SK-N-SH (cell line): ENCODE results near the gene LTBP2. TPM values are rescaled to one million over a fixed set of nuclear protein-coding genes. Genes with fewer than 3 reads are reported as not detected.

ENCODE experiments used
- CTCF ChIA-PET: fragments of 300-600, 350-600 bp; formaldehyde crosslinking; extraction: SDS; loops from one replicate; lab custom pipeline; 2021; lab: Yijun Ruan, JAX
- POLR2A ChIA-PET: fragments of 350-600 bp; sonication (Branson Sonifier 250); formaldehyde crosslinking; extraction: SDS; loops from one replicate; lab custom pipeline; 2020; ENCODE audit warnings: antibody characterized with exemption, inconsistent platforms; lab: Yijun Ruan, JAX
- DNase-seq: peaks from one replicate; pipeline ENCODE4 v3.0.0; 2012
- H2AFZ ChIP-seq: fragments of 200-600 bp; sonication (generic); 2 replicates; pipeline ENCODE4 v1.8.1; 2016; ENCODE audit warnings: antibody characterized with exemption, mild to moderate bottlenecking, low read depth
- H3F3A ChIP-seq: fragments of 200-600 bp; sonication (generic); replicated peaks from 2 replicates; pipeline ENCODE3; 2016; ENCODE audit warnings: antibody characterized with exemption, mild to moderate bottlenecking; ENCODE audit not compliant: insufficient read depth
- H3K27ac ChIP-seq, 2 experiments: fragments of 200-500 bp in 1 of 2; fragments of 200-600 bp in 1 of 2; sonication (Bioruptor generic) in 1 of 2; sonication (generic), shearing (Covaris generic) in 1 of 2; 2 replicates each; pipeline versions ENCODE4 v1.5.1 to v1.6.1; 2014 to 2016; ENCODE audit warnings: low read depth in 2 of 2, inconsistent platforms in 1 of 2, low read length in 1 of 2, mild to moderate bottlenecking in 1 of 2, mixed read lengths in 1 of 2
- H3K27me3 ChIP-seq: fragments of 200-600 bp; sonication (generic), shearing (Covaris generic); 2 replicates; pipeline ENCODE4 v1.6.1; 2016; ENCODE audit warnings: mixed run types; ENCODE audit not compliant: insufficient read depth
- H3K36me3 ChIP-seq, 2 experiments: fragments of 200-500 bp in 1 of 2; fragments of 200-600 bp in 1 of 2; sonication (Bioruptor generic) in 1 of 2; sonication (generic) in 1 of 2; replicated peaks in 1 of 2; 2 replicates each; pipeline versions ENCODE3 to v1.5.1; 2014 to 2016; ENCODE audit warnings: low read length in 1 of 2, mild to moderate bottlenecking in 1 of 2; ENCODE audit not compliant: insufficient read depth in 2 of 2, control insufficient read depth in 1 of 2
- H3K4me1 ChIP-seq, 2 experiments: fragments of 200-500 bp in 1 of 2; fragments of 200-600 bp in 1 of 2; sonication (Bioruptor generic) in 1 of 2; sonication (generic), shearing (Covaris generic) in 1 of 2; 2 replicates each; pipeline versions ENCODE4 v1.5.1 to v1.6.1; 2014 to 2016; ENCODE audit warnings: low read depth in 1 of 2, low read length in 1 of 2, mixed run types in 1 of 2; ENCODE audit not compliant: insufficient read depth in 2 of 2, control insufficient read depth in 1 of 2
- H3K4me2 ChIP-seq: fragments of 200-600 bp; sonication (generic), shearing (Covaris generic); 2 replicates; pipeline ENCODE4 v1.6.1; 2017; ENCODE audit warnings: mixed run types
- H3K4me3 ChIP-seq, 2 experiments: fragments of 200-500 bp in 1 of 2; fragments of 200-600 bp in 1 of 2; sonication (Bioruptor generic) in 1 of 2; sonication (generic), shearing (Covaris generic) in 1 of 2; 2 replicates each; pipeline versions ENCODE4 v1.5.1 to v1.8.1; 2014 to 2016; ENCODE audit warnings: low read depth in 2 of 2, inconsistent platforms in 1 of 2, low read length in 1 of 2, mild to moderate bottlenecking in 1 of 2, mixed read lengths in 1 of 2, moderate library complexity in 1 of 2
- H3K79me2 ChIP-seq: fragments of 200-600 bp; sonication (generic); 2 replicates; pipeline ENCODE4 v1.8.1; 2017; ENCODE audit warnings: mild to moderate bottlenecking; ENCODE audit not compliant: insufficient read depth
- H3K9ac ChIP-seq: fragments of 200-600 bp; sonication (generic); 2 replicates; pipeline ENCODE4 v1.6.1; 2017; ENCODE audit warnings: mixed run types
- H3K9me2 ChIP-seq: fragments of 200-600 bp; sonication (generic); 2 replicates; pipeline ENCODE4 v1.6.1; 2017; ENCODE audit warnings: mixed run types
- H3K9me3 ChIP-seq: fragments of 200-600 bp; sonication (generic); 2 replicates; pipeline ENCODE4 v1.6.1; 2017; ENCODE audit warnings: mixed run types, mild to moderate bottlenecking, moderate library complexity
- H4K20me1 ChIP-seq: fragments of 200-600 bp; sonication (generic); 2 replicates; pipeline ENCODE4 v1.6.1; 2017; ENCODE audit warnings: mild to moderate bottlenecking, mixed run types; ENCODE audit not compliant: insufficient read depth
- CTCF ChIP-seq: fragments of 200-600 bp; sonication (generic); IDR thresholded peaks from 2 replicates; pipeline ENCODE4 v1.6.1; 2017; ENCODE audit warnings: antibody characterized with exemption, mild to moderate bottlenecking, moderate library complexity
- EP300 ChIP-seq, 2 experiments: IDR thresholded peaks; 2 replicates each; pipeline versions ENCODE4 v1.4.0 to v1.6.1; 2012; ENCODE audit warnings: borderline replicate concordance in 1 of 2, low read depth in 1 of 2, low read length in 1 of 2
- EZH2phosphoT487 ChIP-seq: fragments of 200-600 bp; sonication (generic); IDR thresholded peaks from 2 replicates; pipeline ENCODE4 v1.6.1; 2017; ENCODE audit warnings: low read depth, mixed run types, mild to moderate bottlenecking, antibody characterized with exemption, moderate library complexity, borderline replicate concordance
- MAX ChIP-seq: IDR thresholded peaks from 2 replicates; pipeline ENCODE4 v1.4.0; 2012; ENCODE audit warnings: low read depth
- MXI1 ChIP-seq: IDR thresholded peaks from 2 replicates; pipeline ENCODE4 v1.6.1; 2012; ENCODE audit warnings: mild to moderate bottlenecking, low read depth, low read length, improper control_type of control experiment
- NRF1 ChIP-seq: IDR thresholded peaks from 2 replicates; pipeline ENCODE4 v1.6.1; 2012; ENCODE audit warnings: low read depth, mild to moderate bottlenecking, low read length
- RAD21 ChIP-seq: IDR thresholded peaks from 2 replicates; pipeline ENCODE4 v1.6.1; 2012; ENCODE audit warnings: mild to moderate bottlenecking, low read length
- SMC3 ChIP-seq: IDR thresholded peaks from 2 replicates; pipeline ENCODE4 v1.6.1; 2012; ENCODE audit warnings: low read depth, low read length, improper control_type of control experiment
- TAF1 ChIP-seq: IDR thresholded peaks from 2 replicates; pipeline ENCODE4 v1.6.1; 2012; ENCODE audit warnings: low read depth, mild to moderate bottlenecking, low read length, moderate library complexity, borderline replicate concordance
- WGBS: methylation state at CpG from one replicate; pipeline ENCODE4 v1.1.6; 2017; ENCODE audit warnings: low lambda C conversion rate; 5-methylcytosine and 5-hydroxymethylcytosine counted together
- polyA plus RNA-seq, 3 experiments: library from polyadenylated mRNA; depleted of rRNA; stranded (reverse); fragments of >200 nt; gene quantifications; 2 replicates each; pipeline ENCODE4 v1.2.3, GENCODE V29; 2012
- TF ChIP-seq, protein P1 (sequence below): IDR thresholded peaks from 2 replicates; pipeline ENCODE4 v1.6.1; 2012; ENCODE audit warnings: mild to moderate bottlenecking, low read depth, low read length, moderate library complexity

LTBP2 gene
- polyA plus RNA-seq, 1 of the 3 experiments (the other 2 are of a cell fraction) = 58.8 TPM

- Histone ChIP-seq H3K27ac (no peak overlapping the region), H3K4me1 (peaks cover 0 to 4% of the 10 kb centered on the region in 2 experiments; a peak in 1 of 4 replicates), H3K9me3 (no peaks in the 10 kb centered on the region), H3K9me2 (no peaks in the 10 kb centered on the region), H3K4me3 (peak overlapping the region in 1 of 2 experiments; percentile 43; a peak in 1 of 4 replicates), H3F3A (peaks cover 6% of the 10 kb centered on the region), H4K20me1 (no peaks in the 10 kb centered on the region), H3K36me3 (peaks cover 20 to 53% of the 10 kb centered on the region in 2 experiments), H2AFZ (no peak overlapping the region), H3K9ac (no peak overlapping the region), H3K4me2 (no peak overlapping the region), H3K79me2 (no peaks in the 10 kb centered on the region), H3K27me3 (no peaks in the 10 kb centered on the region)
- peak; percentile 94 for TF ChIP-seq SMC3
- peak; percentile 17; the same call in 1 of the 2 replicates for TF ChIP-seq NRF1
- TF ChIP-seq TAF1 = no peak
- TF ChIP-seq EZH2phosphoT487 = no peak
- peak; percentile 83 for TF ChIP-seq CTCF
- TF ChIP-seq MAX = no peak
- TF ChIP-seq RAD21 = peak; percentile 97
- TF ChIP-seq, protein P1, sequence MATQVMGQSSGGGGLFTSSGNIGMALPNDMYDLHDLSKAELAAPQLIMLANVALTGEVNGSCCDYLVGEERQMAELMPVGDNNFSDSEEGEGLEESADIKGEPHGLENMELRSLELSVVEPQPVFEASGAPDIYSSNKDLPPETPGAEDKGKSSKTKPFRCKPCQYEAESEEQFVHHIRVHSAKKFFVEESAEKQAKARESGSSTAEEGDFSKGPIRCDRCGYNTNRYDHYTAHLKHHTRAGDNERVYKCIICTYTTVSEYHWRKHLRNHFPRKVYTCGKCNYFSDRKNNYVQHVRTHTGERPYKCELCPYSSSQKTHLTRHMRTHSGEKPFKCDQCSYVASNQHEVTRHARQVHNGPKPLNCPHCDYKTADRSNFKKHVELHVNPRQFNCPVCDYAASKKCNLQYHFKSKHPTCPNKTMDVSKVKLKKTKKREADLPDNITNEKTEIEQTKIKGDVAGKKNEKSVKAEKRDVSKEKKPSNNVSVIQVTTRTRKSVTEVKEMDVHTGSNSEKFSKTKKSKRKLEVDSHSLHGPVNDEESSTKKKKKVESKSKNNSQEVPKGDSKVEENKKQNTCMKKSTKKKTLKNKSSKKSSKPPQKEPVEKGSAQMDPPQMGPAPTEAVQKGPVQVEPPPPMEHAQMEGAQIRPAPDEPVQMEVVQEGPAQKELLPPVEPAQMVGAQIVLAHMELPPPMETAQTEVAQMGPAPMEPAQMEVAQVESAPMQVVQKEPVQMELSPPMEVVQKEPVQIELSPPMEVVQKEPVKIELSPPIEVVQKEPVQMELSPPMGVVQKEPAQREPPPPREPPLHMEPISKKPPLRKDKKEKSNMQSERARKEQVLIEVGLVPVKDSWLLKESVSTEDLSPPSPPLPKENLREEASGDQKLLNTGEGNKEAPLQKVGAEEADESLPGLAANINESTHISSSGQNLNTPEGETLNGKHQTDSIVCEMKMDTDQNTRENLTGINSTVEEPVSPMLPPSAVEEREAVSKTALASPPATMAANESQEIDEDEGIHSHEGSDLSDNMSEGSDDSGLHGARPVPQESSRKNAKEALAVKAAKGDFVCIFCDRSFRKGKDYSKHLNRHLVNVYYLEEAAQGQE = no peak
- CTCF ChIA-PET = interaction anchor here (0.5 to 10.1 kb wide), 60 partner anchors 8 to 321 kb away, joined by 3 to 249 read pairs (median 4); partner anchors contain the start of gene VRTN
- peak; percentile 67 for DNase-seq
- POLR2A ChIA-PET = no interaction called here
- 95% methylated on average over 2 of the region's 2 CpGs for WGBS
These were observed 132.9 kb downstream of the LTBP2 start for GRCh38 chr14:74478996-74479635.

DNA sequence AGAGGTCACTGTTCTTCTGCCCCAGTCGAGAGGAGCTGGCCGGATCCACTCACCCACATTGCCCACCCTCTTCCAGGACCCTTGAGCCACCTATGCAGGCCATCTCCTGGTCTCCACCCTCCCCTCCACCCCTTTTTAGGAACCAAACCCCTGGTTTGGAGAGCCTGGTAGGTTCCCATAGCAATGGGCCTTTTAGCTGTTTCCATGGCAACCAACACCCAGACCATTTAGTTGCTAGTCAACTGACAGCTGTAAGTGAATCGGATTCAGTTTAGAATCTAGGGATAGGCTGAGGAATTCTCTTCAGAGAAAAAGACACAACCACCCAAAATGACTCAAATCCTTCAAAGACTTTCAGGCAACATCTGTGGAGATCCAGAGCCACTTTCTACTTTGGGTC is 135.4 kb downstream of the LTBP2 start:
- Histone ChIP-seq H3F3A (peaks cover 6% of the 10 kb centered on the region), H4K20me1 (no peaks in the 10 kb centered on the region), H3K4me2 (no peak overlapping the region), H3K27me3 (no peaks in the 10 kb centered on the region), H3K36me3 (peaks cover 5 to 37% of the 10 kb centered on the region in 2 experiments), H3K27ac (no peak overlapping the region), H3K9ac (no peak overlapping the region), H2AFZ (no peak overlapping the region), H3K9me2 (no peaks in the 10 kb centered on the region), H3K9me3 (no peaks in the 10 kb centered on the region), H3K79me2 (no peaks in the 10 kb centered on the region), H3K4me3 (no peak overlapping the region), H3K4me1 (peaks cover 0 to 4% of the 10 kb centered on the region in 2 experiments; a peak in 1 of 4 replicates)
- DNase-seq = no peak
- CTCF ChIA-PET = interaction anchor here (1.1 to 10.1 kb wide), 4 partner anchors 17 to 145 kb away, joined by 3 to 249 read pairs (median 9); partner anchors contain the start of gene LTBP2
- TF ChIP-seq RAD21 = no peak
- no peak for TF ChIP-seq SMC3
- TF ChIP-seq EP300 (IDR thresholded peaks at IDR 0.05; ENCODE audit: borderline replicate concordance in 1 of 2, low read depth in 1 of 2, low read length in 1 of 2) = no peak
- TF ChIP-seq CTCF = no peak
- TF ChIP-seq MXI1 = no peak
- TF ChIP-seq, protein P1 = no peak
- WGBS = 89% methylated on average over 3 of the region's 3 CpGs
- POLR2A ChIA-PET = no interaction called here
